Stimulated activated CD4-positive, alpha-beta T cell treated with anti-CD3 and anti-CD28 coated beads, Interleukin-1b, Interleukin-23, amount 100 ng/mL, for 24 hours (primary cell): ENCODE data around the gene CCSER1.
"Not testable (repeated sequence)": the region's sequence is repeated elsewhere in the genome, so short reads cannot be mapped to it uniquely, and the experiment has no call there.

Experiments used
- DNase-seq, 4 experiments: peaks; one replicate each; pipeline ENCODE4 v3.0.0-alpha.2; 2020; ENCODE audit warnings: low read depth in 4 of 4, low spot score in 1 of 4

CCSER1 gene

GRCh38 chr4:90824266-90825150 lies 697.3 kb downstream of the CCSER1 start:
- no peak for DNase-seq

- no peak for DNase-seq
Measured at GRCh38 chr4:90825849-90826248, 698.7 kb downstream of the CCSER1 start.

- no peak for DNase-seq
Measured at GRCh38 chr4:90833706-90834105, 706.5 kb downstream of the CCSER1 start.

- DNase-seq, result no peak
Measured at GRCh38 chr4:90837241-90837640, 710.0 kb downstream of the CCSER1 start.

GRCh38 chr4:90838859-90839258 lies 711.7 kb downstream of the CCSER1 start:
- DNase-seq, result not testable (repeated sequence)

GRCh38 chr4:90840291-90840690 lies 713.1 kb downstream of the CCSER1 start:
- no peak for DNase-seq

- no peak for DNase-seq
Measured at GRCh38 chr4:90840828-90841227, 713.6 kb downstream of the CCSER1 start.

- no peak for DNase-seq
Measured at GRCh38 chr4:90841676-90842075, 714.5 kb downstream of the CCSER1 start.

GRCh38 chr4:90842960-90843359 lies 715.8 kb downstream of the CCSER1 start:
- DNase-seq, result no peak

- no peak for DNase-seq
Measured at GRCh38 chr4:90844241-90844640, 717.0 kb downstream of the CCSER1 start.

GRCh38 chr4:90845777-90846176 lies 718.6 kb downstream of the CCSER1 start:
- no peak for DNase-seq

- DNase-seq, result no peak
Measured at GRCh38 chr4:90852237-90852636, 725.0 kb downstream of the CCSER1 start.

GRCh38 chr4:90855111-90855510 lies 727.9 kb downstream of the CCSER1 start:
- DNase-seq, result no peak

- no peak for DNase-seq
Measured at GRCh38 chr4:90857081-90857820, 730.1 kb downstream of the CCSER1 start.

- no peak for DNase-seq
Measured at GRCh38 chr4:90875791-90876190, 748.6 kb downstream of the CCSER1 start.

- no peak for DNase-seq
Measured at GRCh38 chr4:90876296-90876695, 749.1 kb downstream of the CCSER1 start.

- no peak for DNase-seq
Measured at GRCh38 chr4:90883519-90883918, 756.3 kb downstream of the CCSER1 start.

- DNase-seq, result no peak
Measured at GRCh38 chr4:90888571-90888970, 761.4 kb downstream of the CCSER1 start.

- no peak for DNase-seq
Measured at GRCh38 chr4:90889171-90889570, 762.0 kb downstream of the CCSER1 start.

GRCh38 chr4:90903413-90903812 lies 776.2 kb downstream of the CCSER1 start:
- not testable (repeated sequence) for DNase-seq

GRCh38 chr4:90904021-90904420 lies 776.8 kb downstream of the CCSER1 start:
- DNase-seq, result no peak

GRCh38 chr4:90906239-90906638 lies 779.0 kb downstream of the CCSER1 start:
- DNase-seq, result no peak
